C1 segment of cervical spinal cord (tissue), 14 donors: ENCODE data around the gene DIS3L2.
A peak's percentile ranks its signal among the peaks of the same experiment; 100 is the strongest.

Source experiments
- DNase-seq, 14 donors: peaks; one replicate each; lab custom pipeline; 2025; lab: John Stamatoyannopoulos, UW

DIS3L2 gene

GRCh38 chr2:232228332-232228731 lies 266.8 kb downstream of the DIS3L2 start:
- DNase-seq = no peak

GRCh38 chr2:232228971-232229894 lies 267.7 kb downstream of the DIS3L2 start:
- DNase-seq = peak in 2 of 14 donors; percentile 5 to 24

- DNase-seq = no peak
Observed at GRCh38 chr2:232229911-232230310, 268.4 kb downstream of the DIS3L2 start.

GRCh38 chr2:232230560-232230959 lies 269.0 kb downstream of the DIS3L2 start:
- no peak for DNase-seq

GRCh38 chr2:232231554-232231953 lies 270.0 kb downstream of the DIS3L2 start:
- no peak for DNase-seq

- no peak for DNase-seq
Observed at GRCh38 chr2:232232915-232233314, 271.4 kb downstream of the DIS3L2 start.

- no peak for DNase-seq
Observed at GRCh38 chr2:232234922-232235615, 273.6 kb downstream of the DIS3L2 start.

- DNase-seq = no peak
Observed at GRCh38 chr2:232235716-232236115, 274.2 kb downstream of the DIS3L2 start.

GRCh38 chr2:232236200-232236599 lies 274.7 kb downstream of the DIS3L2 start:
- no peak for DNase-seq

- no peak for DNase-seq
Observed at GRCh38 chr2:232237464-232237863, 276.0 kb downstream of the DIS3L2 start.

GRCh38 chr2:232238108-232238507 lies 276.6 kb downstream of the DIS3L2 start:
- no peak for DNase-seq

- DNase-seq = no peak
Observed at GRCh38 chr2:232238596-232238995, 277.1 kb downstream of the DIS3L2 start.

- DNase-seq = no peak
Observed at GRCh38 chr2:232239951-232240681, 278.6 kb downstream of the DIS3L2 start.

- DNase-seq = peak in 3 of 14 donors; percentile 10 to 50 (median 31)
Observed at GRCh38 chr2:232240906-232241305, 279.4 kb downstream of the DIS3L2 start.

- DNase-seq = peak in 1 of 14 donors; percentile 7
Observed at GRCh38 chr2:232242316-232242715, 280.8 kb downstream of the DIS3L2 start.

- DNase-seq = no peak
Observed at GRCh38 chr2:232245111-232245510, 283.6 kb downstream of the DIS3L2 start.

- DNase-seq = peak in 2 of 14 donors; percentile 17 to 26
Observed at GRCh38 chr2:232246245-232246644, 284.7 kb downstream of the DIS3L2 start.

GRCh38 chr2:232249096-232249495 lies 287.6 kb downstream of the DIS3L2 start:
- no peak for DNase-seq

- no peak for DNase-seq
Observed at GRCh38 chr2:232250246-232251175, 289.0 kb downstream of the DIS3L2 start.

GRCh38 chr2:232255033-232255432 lies 293.5 kb downstream of the DIS3L2 start:
- no peak for DNase-seq

- no peak for DNase-seq
Observed at GRCh38 chr2:232260075-232260474, 298.6 kb downstream of the DIS3L2 start.
